ENCODE measurements around the gene PHC2. TPM values are rescaled to one million over a fixed set of nuclear protein-coding genes. Genes with fewer than 3 reads are reported as not detected.

The PHC2 gene
- total RNA-seq, 1 donor from 2014 or later = 155 TPM

DNA sequence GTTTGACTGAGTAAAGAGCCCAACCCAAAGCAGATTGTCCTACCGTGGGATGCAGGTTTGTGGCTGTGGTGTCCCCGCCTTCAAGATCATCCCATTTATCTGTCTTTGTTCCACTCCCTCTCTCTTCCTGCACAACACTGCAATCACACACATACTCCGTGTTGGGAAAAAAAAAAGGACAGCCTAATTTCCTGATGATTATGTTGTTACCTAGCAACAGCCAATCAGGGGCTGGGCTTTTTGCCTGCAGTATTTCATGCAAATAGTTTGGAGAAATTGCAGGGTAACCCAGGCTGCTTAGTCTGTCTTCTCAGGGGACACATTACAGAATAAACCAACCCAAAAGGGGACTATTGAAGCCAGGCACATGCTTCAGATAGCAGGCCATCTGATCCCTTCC lies 38.3 kb downstream of the PHC2 start:
- no peaks in the 10 kb centered on the region for H3K36me3 Mint-ChIP-seq (ENCODE audit: low read depth)
- no peak for DNase-seq (ENCODE audit: low read depth, low spot score)
- no peaks in the 10 kb centered on the region for H3K27me3 Mint-ChIP-seq (ENCODE audit: low read depth)
- H3K27ac Mint-ChIP-seq (ENCODE audit: unreplicated experiment) = peak overlapping the region; percentile 51
- H3K4me3 Mint-ChIP-seq = peak overlapping the region; percentile 8
- no peaks in the 10 kb centered on the region for H3K9me3 Mint-ChIP-seq
- TF ChIP-seq, protein P1, sequence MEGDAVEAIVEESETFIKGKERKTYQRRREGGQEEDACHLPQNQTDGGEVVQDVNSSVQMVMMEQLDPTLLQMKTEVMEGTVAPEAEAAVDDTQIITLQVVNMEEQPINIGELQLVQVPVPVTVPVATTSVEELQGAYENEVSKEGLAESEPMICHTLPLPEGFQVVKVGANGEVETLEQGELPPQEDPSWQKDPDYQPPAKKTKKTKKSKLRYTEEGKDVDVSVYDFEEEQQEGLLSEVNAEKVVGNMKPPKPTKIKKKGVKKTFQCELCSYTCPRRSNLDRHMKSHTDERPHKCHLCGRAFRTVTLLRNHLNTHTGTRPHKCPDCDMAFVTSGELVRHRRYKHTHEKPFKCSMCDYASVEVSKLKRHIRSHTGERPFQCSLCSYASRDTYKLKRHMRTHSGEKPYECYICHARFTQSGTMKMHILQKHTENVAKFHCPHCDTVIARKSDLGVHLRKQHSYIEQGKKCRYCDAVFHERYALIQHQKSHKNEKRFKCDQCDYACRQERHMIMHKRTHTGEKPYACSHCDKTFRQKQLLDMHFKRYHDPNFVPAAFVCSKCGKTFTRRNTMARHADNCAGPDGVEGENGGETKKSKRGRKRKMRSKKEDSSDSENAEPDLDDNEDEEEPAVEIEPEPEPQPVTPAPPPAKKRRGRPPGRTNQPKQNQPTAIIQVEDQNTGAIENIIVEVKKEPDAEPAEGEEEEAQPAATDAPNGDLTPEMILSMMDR (conservative IDR thresholded peaks at IDR 0.05) = no peak
- H3K4me1 Mint-ChIP-seq = peaks cover 52% of the 10 kb centered on the region

DNA sequence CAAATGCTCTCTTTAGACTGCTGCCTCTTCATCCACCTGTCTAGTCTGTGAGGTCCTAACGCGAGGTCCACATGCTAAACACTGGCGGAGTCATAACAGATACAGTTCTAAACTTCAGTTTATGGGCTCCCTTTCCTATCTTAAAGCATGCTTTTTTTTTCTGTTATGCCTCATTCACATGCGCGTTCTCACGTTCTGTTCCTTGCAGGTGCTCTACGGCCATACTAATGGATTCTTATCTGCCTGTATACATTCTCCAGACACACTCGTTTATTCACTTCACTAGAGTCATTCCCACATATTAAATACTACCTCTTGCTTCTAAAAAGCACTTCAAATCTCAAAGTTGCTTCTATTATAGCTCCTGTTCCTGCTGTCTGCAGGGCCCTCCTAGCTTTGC lies 38.7 kb downstream of the PHC2 start:
- Mint-ChIP-seq H3K4me3 (peak overlapping the region; percentile 8), H3K27me3 (ENCODE audit: low read depth) (no peaks in the 10 kb centered on the region), H3K36me3 (ENCODE audit: low read depth) (no peaks in the 10 kb centered on the region), H3K4me1 (peaks cover 48% of the 10 kb centered on the region), H3K27ac (ENCODE audit: unreplicated experiment) (no peak overlapping the region), H3K9me3 (no peaks in the 10 kb centered on the region)
- no peak for DNase-seq (ENCODE audit: low read depth, low spot score)
- TF ChIP-seq, protein P1 (conservative IDR thresholded peaks at IDR 0.05) = no peak

DNA sequence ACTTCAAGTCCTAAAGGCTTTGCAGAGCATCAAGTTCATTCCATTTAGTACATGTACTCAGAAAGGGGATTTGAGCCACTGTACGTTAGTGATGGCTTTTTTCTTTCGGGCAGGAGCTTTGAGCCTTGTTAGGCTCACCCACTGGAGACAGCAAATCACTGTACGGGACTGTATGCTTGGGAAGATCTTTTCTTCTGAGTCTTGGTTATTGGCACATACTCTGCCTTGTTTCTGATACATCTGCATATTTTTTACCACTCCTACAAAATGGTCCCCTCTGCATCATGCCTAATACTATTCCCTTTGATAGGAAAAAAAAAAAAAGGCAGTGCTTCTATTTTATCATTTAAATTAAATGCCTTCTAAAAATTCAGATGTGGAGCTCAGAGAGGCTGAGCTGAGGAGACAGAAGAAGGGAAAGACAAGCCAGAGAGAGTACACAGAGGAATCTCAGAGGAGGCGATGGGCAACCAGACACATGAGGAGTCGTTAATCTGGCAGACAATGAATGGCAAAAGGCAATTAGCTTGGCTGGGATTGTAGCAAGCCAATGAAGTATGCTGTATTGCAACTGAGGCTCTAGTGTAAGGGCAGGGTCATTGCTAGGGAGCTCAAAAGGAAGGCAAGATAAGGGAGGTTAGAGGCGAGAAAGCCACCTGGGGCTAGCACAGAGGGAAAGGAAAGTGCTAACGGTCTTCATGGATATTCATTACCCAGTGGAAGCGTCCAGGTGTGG lies 39.4 kb downstream of the PHC2 start:
- Mint-ChIP-seq H3K4me1 (peaks cover 42% of the 10 kb centered on the region), H3K36me3 (ENCODE audit: low read depth) (peaks cover 2% of the 10 kb centered on the region), H3K9me3 (no peaks in the 10 kb centered on the region), H3K4me3 (no peak overlapping the region), H3K27ac (ENCODE audit: unreplicated experiment) (no peak overlapping the region), H3K27me3 (ENCODE audit: low read depth) (no peaks in the 10 kb centered on the region)
- DNase-seq (ENCODE audit: low read depth, low spot score) = no peak
- TF ChIP-seq, protein P1 (conservative IDR thresholded peaks at IDR 0.05) = no peak

DNA sequence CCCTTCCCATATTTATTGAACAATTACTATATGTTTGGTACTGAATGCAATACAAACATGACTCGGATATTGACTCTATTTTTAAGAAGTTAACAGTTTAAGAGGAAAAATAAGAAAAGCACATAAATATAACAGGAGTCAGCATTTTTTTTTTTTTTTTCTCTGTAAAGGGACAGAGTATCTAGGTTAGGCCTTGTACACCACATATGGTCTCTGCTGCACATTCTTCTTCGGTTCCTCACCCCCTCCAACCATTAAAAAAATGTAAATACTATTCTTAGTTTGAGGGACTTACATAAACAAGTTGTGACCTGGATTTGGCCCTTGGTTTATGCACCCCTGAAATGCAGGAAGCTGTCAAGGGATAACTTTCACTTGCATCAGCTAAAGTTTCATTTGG lies 40.4 kb downstream of the PHC2 start:
- H3K4me3 Mint-ChIP-seq = no peak overlapping the region
- no peak overlapping the region for H3K27ac Mint-ChIP-seq (ENCODE audit: unreplicated experiment)
- H3K4me1 Mint-ChIP-seq = peaks cover 40% of the 10 kb centered on the region
- no peaks in the 10 kb centered on the region for H3K27me3 Mint-ChIP-seq (ENCODE audit: low read depth)
- no peak for DNase-seq (ENCODE audit: low read depth, low spot score)
- peaks cover 2% of the 10 kb centered on the region for H3K36me3 Mint-ChIP-seq (ENCODE audit: low read depth)
- TF ChIP-seq, protein P1 (conservative IDR thresholded peaks at IDR 0.05) = no peak
- H3K9me3 Mint-ChIP-seq = no peaks in the 10 kb centered on the region

DNA sequence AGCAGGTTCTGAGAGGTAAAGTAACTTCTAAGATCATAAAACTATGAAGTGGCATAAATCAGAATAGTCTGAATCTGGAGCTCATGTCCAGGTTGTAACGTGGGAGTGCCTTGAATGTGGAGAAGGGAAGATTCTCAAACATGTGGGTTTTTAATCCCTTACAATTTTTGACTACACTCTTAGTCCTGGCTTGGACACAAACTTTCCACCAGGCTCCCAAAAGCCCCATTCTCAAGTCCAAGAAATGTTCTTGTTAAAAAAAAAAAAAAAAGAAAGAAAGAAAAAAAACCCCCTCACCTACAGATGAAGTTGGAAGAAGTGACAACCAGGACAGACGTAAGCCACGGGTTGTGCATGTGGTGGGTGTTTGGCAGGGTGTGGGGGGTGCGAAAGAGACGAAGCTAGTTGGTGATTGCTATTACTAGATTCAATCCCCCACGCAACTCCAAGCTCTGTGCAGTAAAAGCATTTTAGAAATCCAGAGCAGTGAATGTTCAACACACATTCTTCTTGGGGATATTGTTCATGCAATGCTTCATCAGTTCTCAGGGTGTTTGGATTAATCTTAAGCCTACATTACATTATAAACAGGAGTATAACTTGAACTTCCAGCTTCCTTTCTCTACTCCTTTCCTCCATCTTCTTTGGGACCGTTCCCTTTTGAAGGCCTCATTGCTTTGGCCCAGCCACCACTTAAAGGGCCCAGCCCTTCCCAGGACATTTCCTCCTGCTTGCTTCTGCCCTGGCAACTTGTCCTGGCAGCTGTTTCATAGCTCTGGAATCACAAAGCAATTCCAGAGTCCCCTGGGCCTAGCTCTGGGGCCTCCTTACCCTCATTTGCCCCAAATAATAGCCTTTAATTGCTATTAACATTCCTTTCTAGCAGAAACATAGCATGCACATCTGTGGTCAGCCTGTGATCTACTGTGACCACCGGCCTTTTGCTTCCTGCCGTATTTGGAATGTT lies 41.8 kb downstream of the PHC2 start:
- Mint-ChIP-seq H3K4me1 (peaks cover 37% of the 10 kb centered on the region), H3K36me3 (ENCODE audit: low read depth) (peaks cover 2% of the 10 kb centered on the region), H3K27ac (ENCODE audit: unreplicated experiment) (peak overlapping the region; percentile 22), H3K4me3 (no peak overlapping the region), H3K9me3 (no peaks in the 10 kb centered on the region), H3K27me3 (ENCODE audit: low read depth) (no peaks in the 10 kb centered on the region)
- TF ChIP-seq, protein P1 (conservative IDR thresholded peaks at IDR 0.05) = no peak
- no peak for DNase-seq (ENCODE audit: low read depth, low spot score)

Data from neural crest cell (in vitro differentiated cells).